A673 (cell line): ENCODE measurements around the gene TJP1. TPM values are rescaled to one million over a fixed set of nuclear protein-coding genes. Genes with fewer than 3 reads are reported as not detected.

Experiments
- BruUV-seq: library from RNA; stranded (reverse); fragments of 400-500 nt; replicated peaks from 2 replicates; lab custom pipeline; 2021; lab: Mats Ljungman, UMichigan
- CTCF ChIA-PET: fragments of 300-600 bp; sonication (Branson Sonifier 250); formaldehyde crosslinking; loops from one replicate; lab custom pipeline; 2022; ENCODE audit warnings: antibody characterized with exemption; lab: Charles Lee
- POLR2A ChIA-PET: fragments of 300-600 bp; sonication (Branson Sonifier 250); formaldehyde crosslinking; loops from one replicate; lab custom pipeline; 2022; ENCODE audit warnings: antibody characterized with exemption; ENCODE audit not compliant: low non-redundant PET; lab: Charles Lee
- DNase-seq: peaks from one replicate; pipeline ENCODE4 v3.0.0-alpha.2; 2015; ENCODE audit warnings: low spot score
- H3K27ac ChIP-seq: fragments of 200-600 bp; sonication (generic); 2 replicates; pipeline ENCODE4 v1.5.1; 2016; ENCODE audit warnings: mixed run types, low read depth, mild to moderate bottlenecking, mixed read lengths, antibody characterized with exemption, low read length; ENCODE audit not compliant: poor library complexity, severe bottlenecking
- H3K27me3 ChIP-seq: fragments of 200-600 bp; sonication (generic); replicated peaks from 2 replicates; pipeline ENCODE4 v1.6.1; 2017; ENCODE audit warnings: mixed run types, low read depth, mild to moderate bottlenecking, mixed read lengths, antibody characterized with exemption, low read length; ENCODE audit not compliant: insufficient read depth, poor library complexity
- H3K36me3 ChIP-seq: fragments of 200-600 bp; sonication (generic); 2 replicates; pipeline ENCODE4 v1.6.1; 2016; ENCODE audit warnings: mixed run types, mild to moderate bottlenecking, mixed read lengths, antibody characterized with exemption, low read length; ENCODE audit not compliant: insufficient read depth, poor library complexity, severe bottlenecking
- H3K4me1 ChIP-seq: fragments of 200-600 bp; sonication (generic); 2 replicates; pipeline ENCODE4 v1.6.1; 2017; ENCODE audit warnings: mixed run types, mild to moderate bottlenecking, mixed read lengths, antibody characterized with exemption, low read length; ENCODE audit not compliant: insufficient read depth, poor library complexity, severe bottlenecking
- H3K4me3 ChIP-seq: fragments of 200-600 bp; sonication (generic); 2 replicates; pipeline ENCODE4 v1.5.1; 2016; ENCODE audit warnings: low read depth, mixed run types, mild to moderate bottlenecking, mixed read lengths, low read length; ENCODE audit not compliant: poor library complexity, severe bottlenecking
- H3K9me3 ChIP-seq: fragments of 200-600 bp; sonication (generic); 2 replicates; pipeline ENCODE4 v1.6.1; 2016; ENCODE audit warnings: mixed run types, low read depth, mild to moderate bottlenecking, mixed read lengths, antibody characterized with exemption, low read length; ENCODE audit not compliant: poor library complexity, severe bottlenecking
- CTCF ChIP-seq: fragments of 300-800, 200-600 bp; sonication (generic); conservative IDR thresholded peaks from 2 replicates; pipeline ENCODE4 v1.5.1; 2017; ENCODE audit warnings: low read depth, mild to moderate bottlenecking, antibody characterized with exemption, low read length, moderate library complexity, mixed read lengths
- EZH2 ChIP-seq: fragments of 200-600 bp; sonication (generic); IDR thresholded peaks from 2 replicates; pipeline ENCODE4 v1.6.1; 2017; ENCODE audit warnings: borderline replicate concordance, low read depth, mild to moderate bottlenecking, mixed read lengths, antibody characterized with exemption, low read length; ENCODE audit not compliant: poor library complexity, severe bottlenecking
- intact Hi-C: fragments of 100-400 bp; cut with micrococcal nuclease; formaldehyde crosslinking; loops from one replicate; pipeline ENCODE4 v1.10.0; 2022; ENCODE audit not compliant: unreplicated experiment
- total RNA-seq: library from RNA; stranded (reverse); gene quantifications from 2 replicates; pipeline ENCODE4 v1.2.3, GENCODE V29; 2021

TJP1 gene
- total RNA-seq, 1 experiment from 2014 or later = 34.7 TPM

GRCh38 chr15:29712149-29712885 lies 110.0 kb downstream of the TJP1 start:
- no peak overlapping the region for H3K27ac ChIP-seq
- intact Hi-C loops = no loop called here
- no peaks in the 10 kb centered on the region for H3K4me1 ChIP-seq
- H3K36me3 ChIP-seq = peaks cover 19% of the 10 kb centered on the region
- BruUV-seq = no TSS peak
- ChIA-PET CTCF (no interaction called here), POLR2A (no interaction called here)
- no peak for DNase-seq
- H3K9me3 ChIP-seq = no peaks in the 10 kb centered on the region
- no peak overlapping the region for H3K4me3 ChIP-seq
- no peaks in the 10 kb centered on the region for H3K27me3 ChIP-seq
- TF ChIP-seq CTCF (no peak), EZH2 (no peak)

- peaks cover 19% of the 10 kb centered on the region for H3K36me3 ChIP-seq
- no peak overlapping the region for H3K4me3 ChIP-seq
- intact Hi-C loops = no loop called here
- no TSS peak for BruUV-seq
- H3K9me3 ChIP-seq = no peaks in the 10 kb centered on the region
- no peak overlapping the region for H3K27ac ChIP-seq
- H3K27me3 ChIP-seq = no peaks in the 10 kb centered on the region
- POLR2A ChIA-PET = no interaction called here
- TF ChIP-seq EZH2 (no peak), CTCF (no peak)
- H3K4me1 ChIP-seq = no peaks in the 10 kb centered on the region
- DNase-seq = no peak
- CTCF ChIA-PET = no interaction called here
Observed at GRCh38 chr15:29711531-29711930, 110.7 kb downstream of the TJP1 start.

GRCh38 chr15:29708519-29708918 lies 113.7 kb downstream of the TJP1 start:
- DNase-seq = no peak
- H3K27ac ChIP-seq = no peak overlapping the region
- TF ChIP-seq CTCF (no peak), EZH2 (no peak)
- no peaks in the 10 kb centered on the region for H3K27me3 ChIP-seq
- no peaks in the 10 kb centered on the region for H3K4me1 ChIP-seq
- POLR2A ChIA-PET = interaction anchor here (0.6 kb wide), 1 partner anchor 457 kb away, joined by 5 read pairs; no protein-coding TSS in a partner anchor
- CTCF ChIA-PET = no interaction called here
- BruUV-seq = no TSS peak
- H3K9me3 ChIP-seq = no peaks in the 10 kb centered on the region
- intact Hi-C loops = no loop called here
- peaks cover 10% of the 10 kb centered on the region for H3K36me3 ChIP-seq
- no peak overlapping the region for H3K4me3 ChIP-seq
